Panc1 (cell line): ENCODE data around the gene CDX1.

ENCODE experiments used
- CTCF ChIP-seq: fragments of 450-650 bp; IDR thresholded peaks from 2 replicates; pipeline ENCODE4 v1.5.1; 2017; ENCODE audit warnings: mild to moderate bottlenecking
- POLR2AphosphoS5 ChIP-seq: IDR thresholded peaks from 2 replicates; pipeline ENCODE4 v1.6.1; 2012; ENCODE audit warnings: mild to moderate bottlenecking, low read depth, low read length, moderate library complexity
- REST ChIP-seq, 2 experiments: IDR thresholded peaks; 2 replicates each; pipeline ENCODE4 v1.6.1; 2011 to 2012; ENCODE audit warnings: low read depth in 2 of 2, control low read depth in 1 of 2, low read length in 1 of 2, mild to moderate bottlenecking in 1 of 2, moderate library complexity in 1 of 2; ENCODE audit not compliant: insufficient read depth in 1 of 2
- SIN3A ChIP-seq: IDR thresholded peaks from 2 replicates; pipeline ENCODE4 v1.6.1; 2012; ENCODE audit warnings: low read depth, mild to moderate bottlenecking, low read length, moderate library complexity, borderline replicate concordance; ENCODE audit not compliant: insufficient read depth
- TCF7L2 ChIP-seq: IDR thresholded peaks from 2 replicates; pipeline ENCODE4 v1.6.1; 2011; ENCODE audit warnings: mild to moderate bottlenecking, low read depth, low read length, inconsistent platforms

- TF ChIP-seq CTCF (no peak), POLR2AphosphoS5 (no peak), SIN3A (no peak), TCF7L2 (no peak), REST (IDR thresholded peaks at IDR 0.05; ENCODE audit: insufficient read depth in 1 of 2, low read depth in 2 of 2, low read length in 1 of 2) (no peak)
These were observed 44.8 kb downstream of the CDX1 start for GRCh38 chr5:150211156-150212030.
